GM18517 (cell line): ENCODE data around the gene RNGTT.

Experiments used
- ATAC-seq: cut with Tn5 transposase; IDR thresholded peaks from one replicate; pipeline ENCODE4 v1.9.1; 2021; ENCODE audit warnings: mild to moderate bottlenecking, moderate library complexity; ENCODE audit not compliant: unreplicated experiment

RNGTT gene

DNA sequence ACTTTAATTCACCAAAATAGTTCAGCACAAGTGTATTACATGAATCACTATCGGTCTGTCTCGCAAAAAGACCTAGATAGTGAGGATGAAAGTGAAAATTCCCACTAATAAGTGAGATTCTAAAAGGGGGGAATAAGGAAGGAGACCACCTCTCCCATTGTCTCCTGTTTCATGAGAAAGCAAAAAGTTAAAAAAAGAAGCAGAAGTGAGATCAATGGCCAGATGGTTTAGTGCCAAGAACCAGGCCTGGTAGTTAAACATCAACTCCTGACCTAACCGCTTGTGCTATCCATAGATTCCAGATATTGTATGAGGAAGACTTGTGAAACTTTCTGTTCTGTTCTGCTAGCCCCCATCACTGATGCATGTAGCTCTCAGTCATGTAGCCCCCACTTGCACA, 293.0 kb downstream of the RNGTT start:
- ATAC-seq = no peak

DNA sequence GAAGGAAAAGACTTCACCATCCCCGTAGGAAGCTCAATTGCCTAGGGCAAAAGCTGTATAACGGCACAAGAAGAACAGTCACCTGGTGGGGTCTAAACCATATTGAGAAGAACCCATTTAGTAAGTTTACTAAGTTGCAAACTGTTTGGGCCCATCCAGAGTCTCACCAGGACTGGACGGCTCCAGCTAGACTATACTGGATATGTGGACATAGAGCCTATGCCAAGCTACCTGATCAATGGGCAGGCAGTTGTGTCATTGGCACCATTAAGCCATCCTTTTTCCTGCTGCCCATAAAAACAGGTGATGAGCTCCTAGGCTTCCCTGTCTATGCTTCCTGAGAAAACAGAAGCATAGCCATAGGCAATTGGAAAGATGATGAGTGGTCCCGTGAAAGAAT, 293.9 kb downstream of the RNGTT start:
- ATAC-seq = no peak

DNA sequence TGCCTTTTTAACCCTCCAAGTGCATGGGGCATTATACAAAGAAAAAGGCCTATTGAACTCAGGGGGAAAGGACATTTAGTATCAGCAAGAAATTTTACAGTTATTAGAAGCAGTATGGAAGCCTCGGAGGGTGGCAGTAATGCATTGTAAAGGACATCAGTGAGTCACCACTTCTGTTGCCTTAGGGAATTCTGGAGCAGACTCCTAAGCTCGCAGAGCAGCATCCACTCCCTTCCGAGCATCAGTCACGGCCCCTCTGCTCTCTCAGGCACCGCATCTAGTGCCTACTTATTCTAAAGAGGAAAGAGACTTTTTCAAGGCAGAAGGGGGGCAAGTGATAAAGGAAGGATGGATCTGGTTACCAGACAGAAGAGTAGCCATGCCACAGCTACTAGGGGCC, 296.5 kb downstream of the RNGTT start:
- ATAC-seq = no peak

DNA sequence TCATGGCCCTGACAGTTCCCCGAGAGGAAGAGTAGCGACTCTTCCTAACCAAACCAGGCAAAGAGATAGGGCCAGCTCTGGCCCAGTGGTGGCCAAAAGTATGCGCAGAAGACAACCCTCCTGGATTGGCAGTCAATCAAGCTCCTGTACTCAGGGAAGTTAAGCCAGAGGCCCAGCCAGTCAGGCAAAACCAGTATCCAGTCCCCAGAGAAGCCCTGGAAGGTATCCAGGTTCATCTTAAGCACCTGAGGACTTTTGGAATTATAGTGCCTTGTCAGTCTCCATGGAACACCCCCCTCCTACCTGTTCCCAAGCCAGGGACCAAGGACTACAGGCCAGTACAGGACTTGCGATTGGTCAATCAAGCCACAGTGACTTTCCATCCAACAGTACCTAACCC, 298.3 kb downstream of the RNGTT start:
- no peak for ATAC-seq

DNA sequence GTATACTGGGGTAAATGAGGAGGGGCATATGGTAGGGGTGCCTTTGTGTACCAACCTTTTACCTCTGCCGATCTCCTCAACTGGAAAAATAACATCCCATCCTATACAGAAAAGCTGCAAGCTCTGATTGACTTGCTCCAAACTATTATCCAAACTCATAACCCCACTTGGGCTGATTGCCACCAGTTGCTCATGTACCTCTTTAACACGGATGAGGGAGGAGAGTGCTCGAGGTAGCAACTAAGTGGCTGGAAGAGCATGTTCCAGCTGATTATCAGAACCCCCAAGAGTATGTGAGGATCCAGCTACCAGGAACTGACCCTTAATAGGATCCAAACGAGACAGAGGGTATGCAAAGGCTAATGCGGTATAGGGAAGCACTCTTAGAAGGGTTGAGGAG, 299.6 kb downstream of the RNGTT start:
- ATAC-seq = no peak

DNA sequence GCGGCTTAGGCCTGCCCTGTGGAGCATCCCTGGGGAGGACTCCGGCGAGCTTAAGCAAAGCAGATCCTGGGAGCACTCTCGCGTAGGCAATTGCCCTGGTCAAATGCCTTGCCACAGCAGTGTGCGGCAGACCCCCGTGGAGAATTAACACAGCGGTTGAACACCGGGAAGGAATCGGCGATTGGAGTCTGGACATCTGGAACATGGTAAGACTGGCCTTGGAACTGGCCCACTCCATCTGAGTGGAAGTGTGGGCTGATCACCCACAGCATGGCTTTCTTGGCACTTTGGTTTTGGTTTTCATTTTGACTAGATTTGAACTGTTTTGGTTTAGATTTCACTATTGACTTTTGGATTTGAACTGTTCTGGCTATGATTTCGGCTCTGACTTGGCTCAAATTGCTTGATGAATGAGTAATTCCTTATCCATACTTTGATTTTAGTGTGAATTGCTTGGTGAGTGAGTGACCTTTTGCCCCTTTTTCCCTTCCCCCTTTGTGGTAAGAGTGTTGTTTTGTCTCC, 300.7 kb downstream of the RNGTT start:
- peak; percentile 57 for ATAC-seq

DNA sequence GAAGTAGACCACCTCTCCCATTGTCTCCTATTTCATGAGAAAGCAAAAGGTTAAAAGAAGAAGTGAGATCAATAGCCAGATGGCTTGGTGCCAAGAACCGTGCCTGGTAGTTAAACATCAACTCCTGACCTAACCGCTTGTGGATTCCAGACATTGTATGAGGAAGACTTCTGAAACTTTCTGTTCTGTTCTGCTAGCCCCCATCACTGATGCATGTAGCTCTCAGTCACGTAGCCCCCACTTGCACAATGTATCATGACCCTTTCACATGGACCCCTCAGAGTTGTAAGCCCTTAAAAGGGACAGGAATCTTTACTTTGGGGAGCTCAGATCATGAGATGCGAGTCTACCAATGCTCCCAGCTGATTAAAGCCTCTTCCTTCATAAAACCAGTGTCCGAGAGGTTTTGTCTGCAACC, 301.2 kb downstream of the RNGTT start:
- ATAC-seq = no peak

DNA sequence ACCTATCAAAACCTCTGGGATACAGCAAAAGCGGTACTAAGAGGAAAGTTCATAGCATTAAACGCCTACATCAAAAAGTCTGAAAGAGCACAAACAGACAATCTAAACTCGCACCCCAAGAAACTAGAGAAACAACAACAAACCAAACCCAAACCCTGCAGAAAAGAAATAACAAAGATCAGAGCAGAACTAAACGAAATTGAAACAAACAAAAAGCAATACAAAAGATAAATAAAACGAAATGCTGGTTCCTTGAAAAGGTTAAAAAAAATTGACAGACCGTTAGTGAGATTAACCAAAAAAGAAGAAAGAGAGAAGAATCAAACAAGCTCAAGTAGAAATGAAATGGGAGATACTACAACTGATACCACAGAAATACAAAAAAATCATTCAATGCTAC, 302.3 kb downstream of the RNGTT start:
- no peak for ATAC-seq

DNA sequence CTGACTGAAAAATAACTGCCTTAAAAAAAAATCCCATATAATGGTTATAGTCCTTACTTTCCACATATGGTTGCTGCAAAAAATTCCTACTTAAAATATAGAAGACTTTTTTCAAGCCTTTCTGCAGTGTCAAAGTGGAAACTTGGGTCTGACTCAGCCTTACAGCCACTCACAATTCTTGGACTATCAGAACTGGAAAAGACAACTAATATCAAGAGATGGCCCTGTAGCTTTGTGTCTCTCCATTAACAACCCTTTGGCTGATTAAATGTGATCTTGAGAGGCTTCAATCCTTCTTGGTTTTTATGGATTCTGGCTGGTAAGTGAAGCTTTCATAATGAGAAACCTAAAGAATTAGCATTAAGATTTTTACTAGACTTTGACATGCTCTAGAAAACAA, 307.8 kb downstream of the RNGTT start:
- ATAC-seq = no peak

DNA sequence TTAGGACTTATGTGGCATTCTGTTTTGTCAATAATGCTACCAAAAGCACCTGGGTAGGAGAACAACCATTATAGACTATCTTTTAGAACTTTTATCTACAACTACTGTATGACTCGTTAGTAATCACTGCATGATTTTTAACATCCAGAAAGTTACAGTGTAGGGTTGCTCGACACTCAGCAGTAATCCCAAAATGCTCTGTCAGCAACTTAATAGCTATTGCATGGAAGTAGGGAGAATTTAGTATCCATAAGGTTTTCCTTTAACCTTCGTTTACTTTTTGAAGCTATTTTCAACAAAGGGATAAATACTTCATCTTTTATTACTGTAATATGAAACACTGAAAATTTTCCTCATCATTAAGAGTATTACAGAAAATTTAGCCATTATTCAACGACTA, 309.5 kb downstream of the RNGTT start:
- no peak for ATAC-seq

DNA sequence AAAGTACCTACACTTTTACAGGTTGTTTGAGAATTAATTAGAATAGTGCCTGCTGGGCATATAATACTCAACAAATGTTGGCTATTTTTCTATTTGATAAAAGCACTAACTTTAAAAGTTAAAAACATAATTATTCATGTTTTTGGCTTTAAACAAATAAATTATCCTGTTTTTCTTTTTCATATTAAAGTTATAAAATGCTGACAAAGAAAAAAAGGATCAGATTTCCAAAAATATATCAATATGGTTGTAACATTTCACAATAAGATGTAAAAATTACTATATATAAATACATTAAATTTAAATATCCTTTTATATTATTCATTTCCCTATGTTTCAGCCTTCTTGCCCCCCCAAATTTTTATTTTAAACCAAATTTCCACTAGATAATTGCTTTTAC, 312.0 kb downstream of the RNGTT start:
- ATAC-seq = no peak

DNA sequence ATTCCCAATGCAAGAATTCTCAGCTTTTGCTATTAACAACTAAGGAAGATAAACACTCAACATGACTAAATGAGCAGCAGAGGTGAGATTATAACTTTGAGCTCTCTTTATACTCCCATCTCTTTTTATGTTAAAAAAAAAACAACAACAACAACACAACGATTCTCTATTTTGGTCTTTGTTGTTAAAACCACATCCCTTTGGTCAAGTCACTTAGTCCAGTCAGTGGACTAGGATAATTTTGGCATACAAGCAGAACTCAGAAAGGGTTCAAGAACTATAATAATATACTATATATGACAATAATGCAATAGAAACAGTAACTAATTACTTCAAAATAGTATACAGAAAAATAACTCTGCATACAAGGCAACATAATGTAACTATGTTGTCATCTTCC, 312.4 kb downstream of the RNGTT start:
- ATAC-seq = no peak

DNA sequence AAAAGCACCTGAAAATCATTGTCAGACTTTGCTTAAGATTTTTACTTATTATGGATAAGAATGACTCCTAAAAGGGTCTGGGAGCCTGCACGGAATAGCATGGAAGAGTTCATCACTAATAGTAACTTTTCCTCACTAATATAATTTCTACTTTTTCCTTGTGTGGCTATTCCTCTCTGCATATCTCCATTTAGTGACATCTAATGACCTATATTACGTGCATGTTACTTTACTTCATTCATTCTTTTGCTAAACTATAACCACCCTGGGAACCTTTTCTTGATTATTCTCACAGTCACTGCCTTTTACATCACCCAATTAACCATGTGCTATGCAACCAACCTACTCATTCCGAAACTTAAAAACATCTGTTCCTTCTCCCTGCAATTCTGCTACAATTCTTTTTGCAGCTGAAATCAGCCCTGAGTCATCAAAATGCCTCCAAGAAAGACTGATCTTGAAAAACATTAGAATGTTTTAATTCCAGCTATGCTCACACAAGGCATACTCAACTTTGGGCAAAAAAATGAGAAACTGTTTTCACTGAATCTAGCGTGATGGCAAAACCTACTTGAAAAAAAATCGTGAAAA, 313.3 kb downstream of the RNGTT start:
- peak; percentile 98 for ATAC-seq

DNA sequence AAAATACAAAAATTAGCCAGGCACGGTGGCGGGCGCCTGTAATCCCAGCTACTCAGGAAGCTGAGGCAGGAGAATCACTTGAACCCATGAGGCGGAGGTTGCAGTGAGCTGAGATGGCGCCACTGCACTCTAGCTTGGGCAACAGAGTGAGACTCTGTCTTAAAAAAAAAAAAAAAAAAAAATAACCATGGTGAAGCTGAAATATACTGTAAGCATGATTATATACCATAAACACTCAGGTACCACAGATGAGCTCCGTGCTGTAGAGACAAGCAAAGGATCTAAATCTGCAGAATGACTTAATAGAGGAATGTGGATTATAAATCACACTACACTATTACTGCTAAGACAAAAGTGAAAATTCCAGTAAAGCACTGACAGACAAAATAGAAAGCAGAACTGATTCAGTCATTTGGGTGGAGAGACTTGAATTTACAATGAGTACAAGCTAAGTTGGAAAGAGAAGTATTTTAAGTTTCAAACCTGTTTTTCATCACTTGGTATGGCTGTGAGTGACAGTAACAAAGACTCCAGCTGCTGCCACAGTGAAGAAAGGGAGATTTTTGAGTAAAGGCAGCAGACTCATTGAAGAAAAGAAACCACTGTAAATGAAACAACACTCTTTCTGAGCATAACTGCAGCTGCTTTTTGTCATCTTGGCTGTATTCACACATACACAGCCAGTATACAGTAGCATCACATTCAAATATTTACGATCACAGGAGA, 322.1 kb downstream of the RNGTT start:
- peak; percentile 98 for ATAC-seq

DNA sequence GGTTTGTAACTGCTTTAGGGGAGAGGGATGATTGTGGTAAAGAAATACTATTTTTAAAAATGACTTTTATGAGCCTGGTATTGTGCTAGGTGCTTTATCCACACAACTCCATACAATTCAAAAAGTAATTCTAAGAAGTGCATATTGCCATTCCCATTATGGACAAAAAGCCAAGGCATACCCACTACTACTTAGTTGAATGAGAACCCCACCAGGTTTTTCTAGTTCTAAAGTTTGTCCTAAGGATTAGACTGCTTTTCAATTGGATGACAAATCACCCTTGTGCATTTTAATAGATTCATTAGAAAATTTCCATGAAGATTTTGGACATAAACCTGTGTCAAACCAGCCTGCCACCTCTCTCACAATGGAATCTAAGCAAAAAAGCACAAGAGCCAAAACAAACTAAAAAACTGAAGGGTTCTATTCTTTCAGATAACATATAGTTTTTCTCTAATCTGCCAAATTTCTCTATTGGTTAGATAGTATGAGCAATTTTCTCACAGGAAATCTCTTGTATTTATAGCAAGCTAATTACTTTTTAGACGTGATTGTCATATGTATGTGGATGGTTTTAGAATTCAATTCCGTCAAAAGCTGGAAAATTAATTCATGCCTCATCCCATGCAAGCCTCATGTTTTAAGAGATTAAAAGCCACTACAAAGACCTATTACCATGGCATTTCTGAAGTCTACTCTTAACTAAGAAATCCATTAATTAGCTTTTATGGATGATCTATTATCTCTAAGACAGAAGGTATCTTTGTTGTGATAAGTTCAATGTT, 325.5 kb downstream of the RNGTT start:
- no peak for ATAC-seq

DNA sequence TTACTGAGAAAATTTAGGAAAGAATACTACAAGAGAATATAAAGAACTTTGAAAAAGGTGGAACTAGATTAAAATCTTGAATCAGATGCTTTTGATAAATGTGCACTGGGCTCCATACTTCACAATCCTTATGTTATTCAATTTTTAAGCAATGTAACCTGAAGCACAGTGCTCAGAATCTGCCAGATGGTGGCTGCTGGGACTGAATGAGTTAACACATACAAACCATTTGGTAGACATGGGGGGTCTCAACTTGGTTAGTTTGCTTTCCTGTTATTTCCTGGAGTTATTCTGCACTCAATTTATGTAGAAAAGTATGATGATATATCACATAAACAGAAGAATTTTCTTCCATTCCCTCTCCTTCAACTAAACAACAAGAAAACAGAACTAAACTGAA, 326.5 kb downstream of the RNGTT start:
- ATAC-seq = no peak

DNA sequence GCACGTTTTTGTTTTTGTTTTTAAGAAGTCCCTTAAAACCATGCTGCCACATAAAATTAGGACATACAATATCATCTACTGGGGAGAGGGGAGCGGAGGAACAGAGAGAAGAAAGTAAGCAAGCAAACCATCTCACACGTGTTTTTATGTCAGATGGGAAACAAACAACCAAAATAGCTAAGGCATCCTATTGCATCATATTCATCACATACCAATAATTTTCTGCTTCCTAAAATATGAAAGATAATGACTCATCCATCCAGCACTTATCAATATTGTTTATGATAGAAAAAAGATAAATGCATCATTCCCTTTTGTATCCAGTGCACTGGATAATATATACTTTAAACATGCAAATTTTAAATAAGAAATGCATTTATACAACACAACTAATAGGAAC, 329.6 kb downstream of the RNGTT start:
- no peak for ATAC-seq

DNA sequence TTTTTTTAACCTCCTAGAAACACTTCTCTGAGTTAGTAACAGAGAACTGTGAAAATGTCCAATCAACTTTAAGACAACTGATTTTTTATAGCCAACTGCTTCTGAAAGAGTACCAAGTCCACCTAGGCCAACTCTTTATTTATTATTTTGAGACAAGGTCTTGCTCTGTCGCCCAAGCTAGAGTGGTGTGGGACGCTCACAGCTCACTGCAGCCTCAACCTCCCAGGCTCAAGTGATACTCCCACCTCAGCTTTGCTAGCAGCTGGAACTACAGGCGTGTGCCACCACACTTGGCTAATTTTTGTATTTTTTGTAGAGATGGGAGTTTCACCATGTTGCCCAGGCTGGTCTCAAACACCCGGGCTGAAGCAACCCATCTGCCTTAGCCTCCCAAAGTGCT, 331.6 kb downstream of the RNGTT start:
- no peak for ATAC-seq

DNA sequence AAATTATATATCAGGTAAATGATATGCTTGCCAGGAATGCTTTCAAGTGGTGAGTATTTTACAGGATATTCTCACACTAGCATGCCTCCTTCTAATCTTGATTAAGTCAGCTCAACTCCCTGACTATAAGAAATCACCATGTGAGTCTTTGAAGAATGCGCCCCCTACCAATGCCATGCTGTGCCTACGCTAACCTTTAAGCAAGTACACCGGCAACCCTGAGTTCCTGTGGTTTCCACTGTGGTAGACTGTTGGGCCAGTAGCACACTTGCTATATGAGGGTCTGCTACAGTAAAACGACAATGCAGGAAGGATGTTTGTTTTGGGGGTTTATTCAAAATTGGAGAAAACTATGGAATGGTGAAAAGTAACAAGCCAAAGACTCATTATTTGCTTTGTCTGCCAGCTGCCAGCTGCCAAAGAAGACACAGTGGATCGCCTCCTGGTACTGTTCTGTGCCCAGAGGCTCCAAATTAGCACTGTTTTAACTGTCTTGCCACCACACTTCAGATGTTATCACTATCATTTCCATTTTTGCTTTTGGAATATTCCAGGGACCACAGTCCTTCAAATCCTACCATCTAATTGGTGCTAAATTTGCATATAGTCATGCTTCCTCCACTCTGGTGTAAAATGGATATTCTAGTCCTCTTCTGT, 333.5 kb downstream of the RNGTT start:
- no peak for ATAC-seq

DNA sequence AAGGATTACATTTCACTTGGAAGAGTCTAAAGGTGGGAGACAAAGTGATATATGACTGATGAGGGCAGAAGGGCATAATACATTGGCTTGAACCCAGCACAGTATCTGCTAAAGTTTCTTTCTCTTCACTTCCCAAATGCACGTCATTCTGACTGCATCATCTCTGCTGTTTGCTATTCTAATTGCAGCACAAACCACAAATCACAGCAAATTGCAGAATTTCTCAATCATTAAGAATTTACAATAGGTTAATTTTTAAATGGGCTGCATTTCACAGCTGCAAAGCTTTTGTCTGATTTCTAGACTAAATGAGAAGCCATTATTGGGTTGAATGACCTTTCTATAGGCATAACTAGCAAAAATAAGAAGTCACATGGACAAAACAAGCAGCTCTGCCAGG, 337.0 kb downstream of the RNGTT start:
- ATAC-seq = no peak

DNA sequence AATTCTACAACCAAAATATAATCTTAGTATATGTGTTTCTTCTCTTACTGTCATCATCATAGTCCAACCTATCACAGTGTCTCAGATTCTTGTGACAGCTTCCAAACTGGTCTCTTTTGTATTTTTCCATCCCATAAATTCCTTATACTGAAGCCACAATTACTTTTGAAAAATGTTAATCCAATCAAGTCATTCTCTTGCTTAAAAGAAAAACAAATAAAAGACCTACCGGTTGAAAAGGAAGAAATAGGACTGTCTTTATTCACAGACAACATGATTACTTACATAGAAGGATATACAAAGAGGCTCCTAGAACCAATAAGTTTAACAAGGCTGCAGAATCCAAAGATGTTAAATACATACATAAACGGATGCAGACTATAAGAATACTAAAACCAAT, 339.9 kb downstream of the RNGTT start:
- ATAC-seq = no peak
